Stimulated activated CD4-positive, alpha-beta T cell treated with anti-CD3 and anti-CD28 coated beads, Interleukin-15, amount 100 ng/mL, for 24 hours (primary cell): Measurements from ENCODE around the gene ADAMTS17.

Experiments
- DNase-seq: peaks from one replicate; pipeline ENCODE4 v3.0.0-alpha.2; 2020

Gene ADAMTS17

GRCh38 chr15:100247228-100248225, 94.2 kb downstream of the ADAMTS17 start:
- DNase-seq, result no peak

- DNase-seq, result no peak
These were observed 95.9 kb downstream of the ADAMTS17 start for GRCh38 chr15:100245855-100246254.

- no peak for DNase-seq
These were observed 96.3 kb downstream of the ADAMTS17 start for GRCh38 chr15:100245487-100245820.

GRCh38 chr15:100244796-100245486, 96.8 kb downstream of the ADAMTS17 start:
- no peak for DNase-seq

GRCh38 chr15:100242989-100243388, 98.8 kb downstream of the ADAMTS17 start:
- DNase-seq, result no peak

- DNase-seq, result no peak
These were observed 99.9 kb downstream of the ADAMTS17 start for GRCh38 chr15:100241572-100242482.

- DNase-seq, result no peak
These were observed 104.6 kb downstream of the ADAMTS17 start for GRCh38 chr15:100236981-100237720.

GRCh38 chr15:100235030-100235617, 106.7 kb downstream of the ADAMTS17 start:
- no peak for DNase-seq

- no peak for DNase-seq
These were observed 107.4 kb downstream of the ADAMTS17 start for GRCh38 chr15:100234158-100235029.

- no peak for DNase-seq
These were observed 111.0 kb downstream of the ADAMTS17 start for GRCh38 chr15:100230784-100231183.

- no peak for DNase-seq
These were observed 112.3 kb downstream of the ADAMTS17 start for GRCh38 chr15:100229181-100230163.

GRCh38 chr15:100227781-100228180, 114.0 kb downstream of the ADAMTS17 start:
- no peak for DNase-seq

GRCh38 chr15:100226107-100226506, 115.7 kb downstream of the ADAMTS17 start:
- no peak for DNase-seq

GRCh38 chr15:100224206-100225185, 117.3 kb downstream of the ADAMTS17 start:
- no peak for DNase-seq

- no peak for DNase-seq
These were observed 119.4 kb downstream of the ADAMTS17 start for GRCh38 chr15:100222349-100222715.

- no peak for DNase-seq
These were observed 120.1 kb downstream of the ADAMTS17 start for GRCh38 chr15:100221471-100222348.
